Calu3 (cell line): ENCODE data around the gene CNTNAP2. TPM values are rescaled to one million over a fixed set of nuclear protein-coding genes. Genes with fewer than 3 reads are reported as not detected.

Experiments
- BruUV-seq: library from RNA; stranded (reverse); fragments of 400-500 nt; replicated peaks from 2 replicates; lab custom pipeline; 2021; lab: Mats Ljungman, UMichigan
- CTCF ChIA-PET: fragments of 300-600 bp; sonication (Branson Sonifier 250); formaldehyde crosslinking; loops from one replicate; lab custom pipeline; 2022; ENCODE audit warnings: antibody characterized with exemption; lab: Charles Lee
- DNase-seq: peaks from one replicate; pipeline ENCODE4 v3.0.0; 2022
- H3K27ac Mint-ChIP-seq: one replicate; pipeline ENCODE4 v1.8.0; 2022; ENCODE audit warnings: mixed read lengths; ENCODE audit not compliant: unreplicated experiment
- H3K27me3 Mint-ChIP-seq: one replicate; pipeline ENCODE4 v1.8.0; 2022; ENCODE audit warnings: mixed read lengths; ENCODE audit not compliant: unreplicated experiment
- H3K36me3 Mint-ChIP-seq: one replicate; pipeline ENCODE4 v1.8.0; 2022; ENCODE audit warnings: mild to moderate bottlenecking, moderate library complexity, mixed read lengths; ENCODE audit not compliant: insufficient read depth, unreplicated experiment
- H3K4me1 Mint-ChIP-seq: one replicate; pipeline ENCODE4 v1.8.0; 2022; ENCODE audit warnings: mild to moderate bottlenecking, low read depth, mixed read lengths; ENCODE audit not compliant: unreplicated experiment
- H3K4me3 Mint-ChIP-seq: one replicate; pipeline ENCODE4 v1.8.0; 2022; ENCODE audit warnings: mild to moderate bottlenecking, low read depth, moderate library complexity, mixed read lengths; ENCODE audit not compliant: unreplicated experiment
- H3K9me3 Mint-ChIP-seq: one replicate; pipeline ENCODE4 v1.8.0; 2022; ENCODE audit warnings: low read depth, mixed read lengths; ENCODE audit not compliant: unreplicated experiment
- CTCF ChIP-seq: fragments of 200-600 bp; IDR thresholded peaks from one replicate; pipeline ENCODE4 v1.8.0; 2022; ENCODE audit warnings: antibody characterized with exemption; ENCODE audit not compliant: unreplicated experiment
- intact Hi-C: fragments of 100-400 bp; cut with micrococcal nuclease; formaldehyde crosslinking; loops from one replicate; pipeline ENCODE4 v1.10.0; 2022; ENCODE audit not compliant: unreplicated experiment
- total RNA-seq: library from RNA; stranded (reverse); gene quantifications from 2 replicates; pipeline ENCODE4 v1.2.3, GENCODE V29; 2022

Gene CNTNAP2
- total RNA-seq, 1 experiment from 2014 or later = 1.1 TPM

- no TSS peak for BruUV-seq
Observed at GRCh38 chr7:146788008-146788407, 671.4 kb downstream of the CNTNAP2 start.

GRCh38 chr7:146791344-146792285 lies 675.0 kb downstream of the CNTNAP2 start:
- Mint-ChIP-seq H3K27ac (no peak overlapping the region), H3K9me3 (peaks cover 6% of the 10 kb centered on the region), H3K4me3 (no peak overlapping the region), H3K36me3 (no peaks in the 10 kb centered on the region), H3K4me1 (no peaks in the 10 kb centered on the region), H3K27me3 (no peaks in the 10 kb centered on the region)
- no peak for TF ChIP-seq CTCF
- CTCF ChIA-PET = no interaction called here
- DNase-seq = no peak
- intact Hi-C loops = no loop called here
- no TSS peak for BruUV-seq

More at GRCh38 chr7:146788008-146788407, 671.4 kb downstream of the CNTNAP2 start:
- DNase-seq = no peak
- Mint-ChIP-seq H3K4me3 (no peak overlapping the region), H3K36me3 (no peaks in the 10 kb centered on the region), H3K9me3 (peaks cover 6% of the 10 kb centered on the region), H3K27ac (no peak overlapping the region), H3K27me3 (no peaks in the 10 kb centered on the region), H3K4me1 (no peaks in the 10 kb centered on the region)
- intact Hi-C loops = no loop called here
- CTCF ChIA-PET = no interaction called here
- no peak for TF ChIP-seq CTCF

GRCh38 chr7:146804620-146805019 lies 688.0 kb downstream of the CNTNAP2 start:
- Mint-ChIP-seq H3K4me1 (no peaks in the 10 kb centered on the region), H3K36me3 (no peaks in the 10 kb centered on the region), H3K4me3 (no peak overlapping the region), H3K9me3 (peaks cover 18% of the 10 kb centered on the region), H3K27ac (no peak overlapping the region), H3K27me3 (no peaks in the 10 kb centered on the region)
- intact Hi-C loops = no loop called here
- no peak for DNase-seq
- TF ChIP-seq CTCF = no peak
- BruUV-seq = no TSS peak
- CTCF ChIA-PET = no interaction called here

- no TSS peak for BruUV-seq
- intact Hi-C loops = no loop called here
- Mint-ChIP-seq H3K27me3 (no peaks in the 10 kb centered on the region), H3K36me3 (no peaks in the 10 kb centered on the region), H3K4me1 (no peaks in the 10 kb centered on the region), H3K4me3 (no peak overlapping the region), H3K9me3 (peaks cover 17% of the 10 kb centered on the region), H3K27ac (no peak overlapping the region)
- no peak for TF ChIP-seq CTCF
- CTCF ChIA-PET = no interaction called here
- no peak for DNase-seq
Observed at GRCh38 chr7:146805082-146805481, 688.5 kb downstream of the CNTNAP2 start.
